ENCODE data around the gene CBS. TPM values are rescaled to one million over a fixed set of nuclear protein-coding genes. Genes with fewer than 3 reads are reported as not detected.
"Not testable (repeated sequence)": the region's sequence is repeated elsewhere in the genome, so short reads cannot be mapped to it uniquely, and the experiment has no call there.

The CBS gene
- polyA plus RNA-seq, 3 donors, result 12.2 to 53.9 (median 27.4) TPM

DNA sequence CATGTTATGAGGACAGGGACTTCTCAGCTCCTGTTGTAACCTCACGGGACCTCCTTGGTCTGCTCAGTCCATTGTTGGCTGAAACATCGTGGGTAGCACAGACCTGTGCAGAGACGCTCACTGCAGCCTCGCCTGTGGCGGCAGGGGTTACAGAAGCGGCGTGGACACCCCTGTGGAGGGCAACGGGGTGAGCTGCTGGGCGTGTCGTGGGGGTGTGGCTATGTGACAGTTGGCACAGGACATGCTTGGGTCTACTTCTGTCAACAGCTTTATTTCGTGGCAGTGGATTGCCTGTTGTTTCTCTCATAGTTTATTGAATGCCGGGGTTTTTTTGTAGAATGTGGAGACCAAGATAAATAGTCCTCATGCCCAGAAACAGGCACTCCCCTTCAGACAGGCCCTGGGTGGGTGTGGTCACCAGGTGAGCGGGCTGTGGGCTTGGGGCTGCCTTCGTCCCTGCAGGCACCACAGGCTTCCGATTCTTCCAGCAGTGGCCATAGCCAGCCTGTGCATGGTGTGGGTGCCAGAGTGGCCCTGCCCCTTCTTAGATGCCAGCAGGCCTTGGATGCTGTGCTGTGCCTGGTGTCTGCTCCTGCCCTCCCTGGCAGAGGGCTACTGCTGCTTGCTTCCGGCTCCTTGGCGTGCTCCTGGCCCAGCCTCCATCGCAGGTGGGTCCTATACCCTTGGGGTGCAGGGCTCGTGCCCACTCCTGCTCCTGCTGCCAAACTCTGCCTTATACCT is 37.5 kb downstream of the CBS start:
- not testable (repeated sequence) for DNase-seq (ENCODE audit: extremely low read depth in 1 of 11, low read depth in 9 of 11, low spot score in 4 of 11)

DNA sequence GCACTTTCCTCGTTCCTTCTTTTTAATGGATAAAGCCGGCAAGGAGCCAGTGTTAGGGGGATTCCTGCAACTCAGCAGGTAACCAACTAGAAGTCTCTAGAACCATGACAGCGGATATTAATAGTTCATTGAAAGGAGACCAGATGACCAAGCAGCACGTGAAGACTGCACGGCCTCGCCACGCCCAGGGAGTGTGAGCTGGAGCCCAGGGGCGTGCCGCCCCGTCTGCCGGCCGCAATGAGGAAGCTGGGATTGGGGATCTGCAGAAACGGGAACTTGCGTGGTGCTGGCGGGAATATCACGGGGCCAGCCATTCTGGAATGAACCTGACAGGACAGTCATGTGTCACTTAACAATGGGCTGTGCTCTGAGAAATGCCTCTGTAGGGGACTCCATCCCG is 38.7 kb downstream of the CBS start:
- DNase-seq (ENCODE audit: extremely low read depth in 1 of 11, low read depth in 9 of 11, low spot score in 4 of 11), result not testable (repeated sequence)

DNA sequence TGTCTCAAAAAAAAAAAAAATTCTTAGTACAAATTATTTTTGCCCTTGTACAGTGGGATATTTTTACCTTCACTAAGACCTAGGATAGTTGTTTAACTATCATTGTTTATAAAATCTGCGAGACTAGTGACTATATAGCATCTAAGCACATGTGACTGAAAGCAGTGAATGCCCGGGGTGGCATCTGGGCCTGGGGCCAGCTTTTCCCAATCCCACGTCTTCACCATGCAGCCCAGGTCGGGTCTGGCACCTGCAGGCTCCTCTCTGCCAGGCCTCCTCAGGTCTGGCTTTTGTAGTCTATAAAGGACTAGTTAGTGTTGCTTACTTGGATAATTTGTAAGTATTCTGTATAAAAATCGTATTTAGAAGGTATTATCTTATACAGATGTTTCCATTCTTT is 40.8 kb downstream of the CBS start:
- DNase-seq (ENCODE audit: extremely low read depth in 1 of 11, low read depth in 9 of 11, low spot score in 4 of 11), result no peak

DNA sequence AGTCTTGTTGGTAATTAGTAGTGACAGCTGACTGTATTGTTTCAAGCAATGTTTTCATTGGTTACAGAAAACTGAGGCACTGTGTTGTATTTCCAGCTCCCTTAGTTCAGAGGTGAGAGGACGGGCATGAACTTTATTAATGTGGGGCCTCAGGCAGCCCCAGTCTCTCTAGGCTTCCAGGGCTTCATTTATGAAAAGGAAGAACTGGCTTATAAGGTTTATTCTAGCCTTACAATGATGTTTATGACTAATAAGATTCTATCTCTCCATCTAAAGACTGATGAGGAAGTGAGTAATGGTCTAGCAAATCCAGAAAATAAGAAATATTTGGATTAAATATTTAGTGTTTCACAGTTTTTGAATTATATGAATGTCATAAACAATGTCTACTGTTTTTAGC is 41.5 kb downstream of the CBS start:
- DNase-seq (ENCODE audit: extremely low read depth in 1 of 11, low read depth in 9 of 11, low spot score in 4 of 11), result no peak

DNA sequence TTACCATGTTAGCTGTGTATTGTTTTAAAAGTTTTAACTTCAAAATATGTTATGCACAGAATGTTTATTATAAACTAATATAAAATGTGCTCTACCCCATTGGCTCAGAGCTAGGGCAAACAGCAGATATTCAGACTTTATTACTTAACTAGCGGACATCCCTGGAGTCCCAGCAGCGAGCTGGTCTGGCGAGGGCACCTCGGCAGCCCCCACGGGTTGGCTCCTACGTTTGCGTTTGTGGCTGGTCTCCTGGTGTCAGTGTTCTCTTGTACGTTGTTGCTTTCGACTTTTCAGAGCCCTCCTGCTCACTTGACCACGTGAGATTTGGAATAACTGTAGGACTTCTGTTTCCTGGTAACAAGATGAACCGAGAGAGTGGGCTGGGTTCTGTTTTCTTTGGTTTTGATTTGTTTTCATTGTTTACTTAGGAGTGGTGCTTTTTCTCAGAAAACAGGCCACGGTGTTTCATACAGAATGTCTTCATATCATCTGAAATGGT is 44.5 kb downstream of the CBS start:
- DNase-seq (ENCODE audit: extremely low read depth in 1 of 11, low read depth in 9 of 11, low spot score in 4 of 11), result no peak

DNA sequence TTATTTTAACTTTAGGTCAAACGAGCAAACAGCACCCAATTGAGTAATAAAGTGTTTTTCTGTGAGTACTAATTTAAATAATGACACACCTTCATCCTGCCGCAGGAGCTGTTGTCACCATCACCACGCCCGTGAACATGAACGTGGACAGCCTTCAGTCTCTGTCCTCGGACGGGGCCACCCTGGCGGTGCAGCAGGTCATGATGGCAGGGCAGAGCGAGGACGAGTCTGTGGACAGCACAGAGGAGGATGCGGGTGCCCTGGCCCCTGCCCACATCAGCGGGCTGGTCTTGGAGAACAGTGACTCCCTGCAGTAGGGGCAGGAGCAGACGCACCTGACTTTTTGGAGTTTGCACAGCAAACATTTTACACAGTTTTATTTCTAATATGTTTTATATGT is 45.9 kb downstream of the CBS start:
- DNase-seq (ENCODE audit: extremely low read depth in 1 of 11, low read depth in 9 of 11, low spot score in 4 of 11), result no peak

DNA sequence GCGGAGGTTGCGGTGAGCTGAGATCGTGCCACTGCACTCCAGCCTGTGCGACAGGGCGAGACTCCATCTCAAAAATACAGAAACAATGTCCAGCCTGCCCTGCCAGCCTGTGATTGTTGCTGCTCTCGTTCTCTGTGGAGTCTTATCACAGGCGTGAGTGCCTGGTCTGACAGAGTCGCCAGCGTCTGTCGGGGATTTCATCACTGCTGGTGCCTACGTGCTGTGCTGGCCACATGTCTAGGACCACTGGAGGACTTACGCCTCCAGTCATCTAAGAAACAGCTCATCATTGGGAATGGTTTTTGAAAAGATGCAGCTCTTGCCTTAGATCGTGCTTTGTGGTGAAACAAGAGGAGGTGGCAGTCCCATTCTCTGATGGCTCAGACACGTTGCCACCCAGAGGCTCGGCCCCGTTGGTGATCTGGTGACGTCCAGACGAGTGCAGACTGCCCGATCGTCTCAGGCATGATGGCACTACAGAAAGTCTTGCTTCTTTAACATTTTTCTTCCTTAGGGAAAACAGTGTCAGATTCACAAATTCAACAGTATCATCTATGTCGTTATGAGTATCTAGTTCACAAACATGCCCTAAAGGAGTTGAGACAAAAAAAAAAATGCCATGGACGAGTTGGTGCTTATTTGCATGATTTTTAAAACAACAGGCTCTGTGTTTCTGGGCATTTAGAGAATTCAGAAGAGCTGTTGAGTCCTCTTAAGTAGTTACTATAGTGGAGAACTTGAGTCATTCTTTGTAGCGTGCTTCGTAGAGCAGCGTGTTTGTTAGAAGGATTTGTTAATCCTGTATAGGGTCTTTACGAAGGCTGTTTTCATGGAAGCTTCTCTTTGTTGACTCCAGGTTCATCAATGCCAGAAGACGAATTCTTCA is 47.5 kb downstream of the CBS start:
- no peak for DNase-seq (ENCODE audit: extremely low read depth in 1 of 11, low read depth in 9 of 11, low spot score in 4 of 11)

DNA sequence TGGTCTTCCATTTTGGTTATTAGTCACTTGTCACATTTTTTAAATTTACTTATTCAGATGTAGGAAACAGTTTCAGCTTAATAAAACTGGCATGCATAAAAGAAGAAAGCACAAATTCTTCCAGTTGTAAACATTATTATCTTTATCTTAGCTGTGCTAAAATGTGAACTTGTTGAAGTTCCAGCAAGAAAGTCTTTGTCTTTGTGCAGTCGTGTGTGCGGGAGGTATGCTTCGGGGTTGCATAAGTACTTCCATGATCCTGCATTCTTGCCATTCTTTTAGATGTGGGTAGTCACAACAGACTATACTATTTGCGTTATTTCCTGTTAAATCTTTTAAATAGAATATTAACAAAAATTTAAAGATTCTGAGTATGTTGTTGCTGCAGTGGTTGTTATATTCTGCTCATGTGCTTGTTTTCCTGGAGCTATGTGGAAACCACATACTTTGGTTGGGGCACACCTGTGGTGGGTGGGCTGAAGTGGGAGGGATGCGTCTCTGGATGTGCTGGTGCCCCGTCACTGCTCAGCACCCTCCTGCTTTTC is 49.9 kb downstream of the CBS start:
- DNase-seq (ENCODE audit: extremely low read depth in 1 of 11, low read depth in 9 of 11, low spot score in 4 of 11), result peak in 2 of 11 donors; percentile 39 to 46

DNA sequence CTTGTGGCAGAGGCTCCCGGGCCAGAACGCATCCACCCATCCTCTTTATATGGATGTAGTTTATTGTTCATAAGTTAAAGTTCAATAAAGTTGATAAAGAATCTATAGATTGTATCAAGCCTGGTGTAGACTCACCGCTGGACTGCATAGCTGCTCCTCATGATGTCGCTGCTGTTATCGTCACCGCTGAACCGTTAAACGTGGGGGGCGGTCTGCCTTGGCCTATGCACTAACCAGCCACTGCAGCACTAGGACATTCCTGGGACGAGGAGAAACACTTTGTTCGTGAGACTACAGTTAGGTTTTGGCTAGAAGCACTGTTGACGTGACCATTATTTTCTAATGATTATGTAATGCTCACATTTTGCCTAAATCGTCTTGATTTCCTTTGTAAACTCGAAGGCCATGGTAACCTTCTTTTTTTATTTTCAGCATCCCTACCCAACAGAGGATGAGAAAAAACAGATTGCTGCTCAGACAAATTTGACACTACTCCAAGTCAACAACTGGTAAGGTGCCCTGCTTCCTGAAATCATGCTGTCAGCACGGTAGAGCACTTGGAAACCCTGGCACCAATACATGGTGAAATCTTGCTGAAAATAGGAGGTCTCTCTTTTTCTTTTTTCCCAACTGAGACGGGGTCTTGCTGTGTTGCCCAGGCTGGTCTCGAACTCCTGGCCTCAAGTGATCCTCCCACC is 51.0 kb downstream of the CBS start:
- DNase-seq (ENCODE audit: extremely low read depth in 1 of 11, low read depth in 9 of 11, low spot score in 4 of 11), result no peak

DNA sequence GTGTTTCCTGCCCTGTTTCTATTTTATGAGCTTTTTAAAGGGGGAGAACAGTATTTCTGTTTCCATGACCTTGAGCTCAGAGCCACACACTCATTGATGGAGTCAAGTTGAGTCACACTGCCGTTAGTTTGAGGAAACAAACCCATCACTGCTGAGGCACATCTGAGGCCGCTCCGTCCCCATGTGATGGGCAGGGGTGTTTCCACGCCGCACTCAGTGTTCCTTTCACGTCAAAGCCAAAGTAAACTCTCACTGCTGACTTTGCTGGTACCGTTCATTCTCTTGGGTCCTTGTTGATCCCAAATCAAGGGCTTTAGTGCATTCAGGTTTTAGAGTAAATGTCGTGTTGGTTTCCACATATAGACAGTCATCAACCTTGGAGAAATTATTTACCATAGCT is 52.5 kb downstream of the CBS start:
- no peak for DNase-seq (ENCODE audit: extremely low read depth in 1 of 11, low read depth in 9 of 11, low spot score in 4 of 11)

DNA sequence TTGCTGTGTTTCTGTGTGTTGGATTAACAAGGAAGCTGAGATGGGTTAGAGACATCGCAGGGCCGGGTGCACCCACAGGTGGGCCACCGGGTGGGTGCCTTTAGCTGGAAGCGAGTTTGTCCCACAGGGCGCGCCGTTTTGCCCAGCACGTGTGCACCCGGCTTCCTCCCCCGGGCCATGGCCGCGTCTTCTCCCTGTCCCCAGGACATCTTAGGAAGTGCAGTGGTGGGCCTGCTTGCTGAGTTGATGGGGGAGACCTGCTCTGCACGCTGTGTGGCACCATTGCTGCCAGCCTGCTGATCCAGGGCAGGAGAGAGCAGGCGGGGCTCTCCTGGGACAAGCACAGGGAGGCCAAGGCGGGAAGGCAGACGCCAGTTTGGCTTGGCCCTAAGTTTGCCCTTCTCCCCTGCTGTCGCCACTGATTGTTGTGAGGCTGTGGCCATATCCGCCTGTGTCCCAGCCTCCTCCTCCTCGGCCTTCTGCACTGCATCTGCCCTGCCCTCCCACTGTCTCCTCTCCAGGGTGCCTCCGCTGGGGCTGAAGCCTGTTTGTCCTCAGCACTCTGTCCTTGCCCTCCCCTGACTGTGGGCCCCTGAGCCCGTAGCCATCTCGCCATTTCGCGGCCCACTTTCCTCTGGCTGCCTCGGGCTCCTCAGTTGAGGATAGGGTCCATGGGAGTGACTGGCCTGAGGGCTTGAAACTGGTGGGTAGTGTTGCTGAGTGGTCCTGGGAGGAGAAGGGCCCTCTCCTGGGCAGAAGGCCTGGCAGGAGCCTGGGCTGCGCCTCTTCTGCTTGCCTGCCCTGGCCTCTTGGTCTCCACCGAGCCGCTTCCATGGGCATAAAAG is 53.7 kb downstream of the CBS start:
- DNase-seq (ENCODE audit: extremely low read depth in 1 of 11, low read depth in 9 of 11, low spot score in 4 of 11), result no peak

DNA sequence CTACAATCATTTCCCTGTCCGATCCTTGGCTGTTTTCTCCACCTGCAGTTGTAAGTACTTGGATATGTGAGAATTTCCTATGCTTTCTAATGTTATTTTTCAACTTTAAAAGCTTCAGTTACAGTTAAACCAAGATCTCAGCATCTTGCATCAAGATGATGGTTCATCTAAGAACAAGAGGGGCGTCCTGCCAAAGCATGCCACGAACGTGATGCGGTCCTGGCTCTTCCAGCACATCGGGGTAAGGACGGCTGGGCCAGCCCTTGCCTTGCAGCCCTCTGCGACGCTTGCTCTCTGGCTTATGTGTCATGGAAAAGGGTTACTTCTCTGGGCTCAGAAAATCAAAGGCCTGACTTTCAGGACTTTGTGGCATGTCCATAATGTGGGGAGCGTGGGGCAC is 54.4 kb downstream of the CBS start:
- DNase-seq (ENCODE audit: extremely low read depth in 1 of 11, low read depth in 9 of 11, low spot score in 4 of 11), result no peak

DNA sequence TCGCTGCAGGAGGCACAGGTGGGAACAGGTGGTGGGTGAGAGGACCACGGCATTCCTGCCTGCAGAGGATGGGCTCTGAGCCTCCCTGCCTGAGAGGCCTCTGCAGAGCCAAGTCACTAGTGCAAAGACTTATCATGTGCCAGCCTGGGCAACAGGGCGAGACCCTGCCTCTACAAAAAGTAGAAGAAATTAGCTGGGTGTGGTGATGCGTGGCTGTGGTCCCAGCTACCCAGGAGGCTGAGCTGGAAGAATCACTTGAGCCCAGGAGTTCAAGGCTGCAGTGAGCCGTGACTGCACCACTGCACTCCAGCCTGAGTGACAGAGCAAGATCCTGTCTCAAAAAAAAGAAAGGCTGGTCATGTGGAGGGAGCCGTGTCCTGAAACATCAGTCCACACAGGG is 54.9 kb downstream of the CBS start:
- no peak for DNase-seq (ENCODE audit: extremely low read depth in 1 of 11, low read depth in 9 of 11, low spot score in 4 of 11)

DNA sequence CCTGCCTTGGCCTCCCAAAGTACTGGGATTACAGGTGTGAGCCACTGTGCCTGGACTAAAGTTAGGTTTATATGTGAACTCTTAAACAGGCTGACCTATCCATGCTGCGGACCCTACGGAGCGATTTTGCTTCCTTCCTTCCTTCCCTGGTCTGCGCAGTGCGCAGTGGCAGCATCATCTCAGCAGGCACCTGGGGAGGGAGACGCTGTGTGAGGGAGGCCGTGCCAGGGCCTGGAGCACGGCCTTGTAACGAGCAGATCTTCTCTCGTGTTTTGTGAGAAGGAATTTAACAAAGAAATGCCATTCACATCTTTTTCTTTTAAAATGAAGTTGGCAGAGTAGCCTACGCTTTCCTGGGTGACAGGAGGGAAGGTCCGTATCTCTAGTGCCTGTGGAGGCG is 55.5 kb downstream of the CBS start:
- DNase-seq (ENCODE audit: extremely low read depth in 1 of 11, low read depth in 9 of 11, low spot score in 4 of 11), result no peak

DNA sequence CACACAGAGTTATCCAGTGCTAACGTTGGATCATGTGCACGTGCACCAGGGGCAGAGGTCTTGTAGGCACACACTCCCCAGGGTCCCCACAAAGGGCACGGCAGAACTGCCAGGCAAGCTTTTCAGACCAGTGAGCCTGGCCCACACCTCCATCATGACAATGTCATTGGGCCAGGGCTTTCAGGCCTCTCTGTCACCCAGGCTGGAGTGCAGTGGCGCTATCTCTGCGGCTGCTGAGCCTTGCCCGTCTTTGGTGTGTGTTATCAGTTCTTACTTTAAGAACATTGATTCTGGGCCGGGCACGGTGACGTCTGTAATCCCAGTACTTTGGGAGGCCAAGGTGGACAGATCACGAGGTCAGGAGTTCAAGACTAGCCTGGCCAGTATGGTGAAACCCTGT is 57.1 kb downstream of the CBS start:
- no peak for DNase-seq (ENCODE audit: extremely low read depth in 1 of 11, low read depth in 9 of 11, low spot score in 4 of 11)

DNA sequence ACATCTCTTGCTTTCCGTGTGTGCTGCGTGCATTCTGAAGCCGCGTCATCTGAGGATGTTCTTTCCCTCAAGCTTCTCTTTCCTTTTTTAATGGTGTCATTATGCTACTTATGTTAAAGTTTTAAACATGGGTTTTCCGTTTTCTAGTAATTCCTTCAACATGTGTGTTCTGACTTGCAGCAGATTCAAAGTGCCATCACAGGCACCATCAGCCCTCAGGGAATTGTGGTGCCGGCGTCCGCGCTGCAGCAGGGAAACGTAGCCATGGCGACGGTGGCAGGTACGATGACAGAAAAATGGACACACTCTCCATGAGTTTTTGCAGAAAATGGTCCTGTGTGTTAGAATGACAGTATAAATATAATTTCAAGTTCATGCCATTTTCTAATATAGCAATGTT is 58.9 kb downstream of the CBS start:
- DNase-seq (ENCODE audit: extremely low read depth in 1 of 11, low read depth in 9 of 11, low spot score in 4 of 11), result no peak

DNA sequence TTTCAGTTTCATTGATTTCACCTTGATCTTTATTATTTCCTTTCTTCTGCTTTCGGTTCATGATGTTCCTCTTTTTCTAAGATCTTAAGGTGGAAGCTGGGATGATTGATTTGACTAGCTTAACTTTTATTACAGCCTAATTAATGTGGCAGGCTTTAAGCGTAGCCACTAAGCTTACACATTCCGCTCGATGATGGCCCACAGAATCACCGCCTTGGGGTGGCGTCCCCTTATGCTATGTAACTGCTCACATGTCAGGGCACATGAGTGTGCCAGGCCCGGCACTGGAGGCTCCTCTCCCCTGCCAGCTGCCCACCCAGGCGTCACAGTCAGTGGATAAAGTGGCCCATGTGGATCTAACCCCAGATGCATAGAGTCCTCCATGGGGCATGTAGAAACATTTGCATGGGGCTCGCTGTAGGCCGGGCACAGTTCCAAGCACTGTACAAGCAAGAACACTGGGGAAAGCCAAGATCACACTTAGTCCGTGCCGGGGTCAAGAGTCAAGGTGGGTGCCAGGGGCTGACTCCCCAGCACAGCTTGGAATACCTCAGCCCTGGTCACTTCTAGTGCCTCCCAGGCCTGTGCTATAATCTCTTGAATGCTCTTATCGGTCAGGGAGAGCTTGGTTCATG is 59.6 kb downstream of the CBS start:
- DNase-seq (ENCODE audit: extremely low read depth in 1 of 11, low read depth in 9 of 11, low spot score in 4 of 11), result no peak

DNA sequence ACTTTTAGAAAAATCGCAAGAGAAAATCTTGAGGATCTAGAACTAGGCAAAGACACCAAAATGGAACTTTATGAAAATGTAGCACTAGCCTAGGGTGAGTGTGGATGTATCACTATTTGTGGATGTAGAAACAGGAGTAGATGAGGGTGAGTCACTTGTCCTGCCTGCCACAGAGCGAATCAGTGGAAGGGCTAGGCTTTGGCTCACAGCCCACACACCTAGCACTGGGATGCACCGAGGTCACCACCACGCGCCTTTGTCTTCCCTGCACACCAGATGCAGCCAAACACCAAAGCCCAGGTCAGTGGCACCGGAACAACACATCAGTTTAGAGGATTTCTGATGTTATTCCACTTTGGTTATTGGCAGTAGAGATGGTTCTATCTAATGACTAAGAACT is 63.0 kb downstream of the CBS start:
- DNase-seq (ENCODE audit: extremely low read depth in 1 of 11, low read depth in 9 of 11, low spot score in 4 of 11), result no peak

Data from renal cortex interstitium (tissue), 11 donors.